SK-N-SH (cell line): ENCODE measurements around the gene NUDT7. TPM values are rescaled to one million over a fixed set of nuclear protein-coding genes. Genes with fewer than 3 reads are reported as not detected.
A peak's percentile ranks its signal among the peaks of the same experiment; 100 is the strongest.

Experiments used
- CTCF ChIA-PET: fragments of 300-600, 350-600 bp; formaldehyde crosslinking; extraction: SDS; loops from one replicate; lab custom pipeline; 2021; lab: Yijun Ruan, JAX
- POLR2A ChIA-PET: fragments of 350-600 bp; sonication (Branson Sonifier 250); formaldehyde crosslinking; extraction: SDS; loops from one replicate; lab custom pipeline; 2020; ENCODE audit warnings: antibody characterized with exemption, inconsistent platforms; lab: Yijun Ruan, JAX
- DNase-seq: peaks from one replicate; pipeline ENCODE4 v3.0.0; 2012
- H2AFZ ChIP-seq: fragments of 200-600 bp; sonication (generic); 2 replicates; pipeline ENCODE4 v1.8.1; 2016; ENCODE audit warnings: antibody characterized with exemption, mild to moderate bottlenecking, low read depth
- H3F3A ChIP-seq: fragments of 200-600 bp; sonication (generic); replicated peaks from 2 replicates; pipeline ENCODE3; 2016; ENCODE audit warnings: antibody characterized with exemption, mild to moderate bottlenecking; ENCODE audit not compliant: insufficient read depth
- H3K27ac ChIP-seq, 2 experiments: fragments of 200-500 bp in 1 of 2; fragments of 200-600 bp in 1 of 2; sonication (Bioruptor generic) in 1 of 2; sonication (generic), shearing (Covaris generic) in 1 of 2; 2 replicates each; pipeline versions ENCODE4 v1.5.1 to v1.6.1; 2014 to 2016; ENCODE audit warnings: low read depth in 2 of 2, inconsistent platforms in 1 of 2, low read length in 1 of 2, mild to moderate bottlenecking in 1 of 2, mixed read lengths in 1 of 2
- H3K27me3 ChIP-seq: fragments of 200-600 bp; sonication (generic), shearing (Covaris generic); 2 replicates; pipeline ENCODE4 v1.6.1; 2016; ENCODE audit warnings: mixed run types; ENCODE audit not compliant: insufficient read depth
- H3K36me3 ChIP-seq, 2 experiments: fragments of 200-500 bp in 1 of 2; fragments of 200-600 bp in 1 of 2; sonication (Bioruptor generic) in 1 of 2; sonication (generic) in 1 of 2; replicated peaks in 1 of 2; 2 replicates each; pipeline versions ENCODE3 to v1.5.1; 2014 to 2016; ENCODE audit warnings: low read length in 1 of 2, mild to moderate bottlenecking in 1 of 2; ENCODE audit not compliant: insufficient read depth in 2 of 2, control insufficient read depth in 1 of 2
- H3K4me1 ChIP-seq, 2 experiments: fragments of 200-500 bp in 1 of 2; fragments of 200-600 bp in 1 of 2; sonication (Bioruptor generic) in 1 of 2; sonication (generic), shearing (Covaris generic) in 1 of 2; 2 replicates each; pipeline versions ENCODE4 v1.5.1 to v1.6.1; 2014 to 2016; ENCODE audit warnings: low read depth in 1 of 2, low read length in 1 of 2, mixed run types in 1 of 2; ENCODE audit not compliant: insufficient read depth in 2 of 2, control insufficient read depth in 1 of 2
- H3K4me2 ChIP-seq: fragments of 200-600 bp; sonication (generic), shearing (Covaris generic); 2 replicates; pipeline ENCODE4 v1.6.1; 2017; ENCODE audit warnings: mixed run types
- H3K4me3 ChIP-seq, 2 experiments: fragments of 200-500 bp in 1 of 2; fragments of 200-600 bp in 1 of 2; sonication (Bioruptor generic) in 1 of 2; sonication (generic), shearing (Covaris generic) in 1 of 2; 2 replicates each; pipeline versions ENCODE4 v1.5.1 to v1.8.1; 2014 to 2016; ENCODE audit warnings: low read depth in 2 of 2, inconsistent platforms in 1 of 2, low read length in 1 of 2, mild to moderate bottlenecking in 1 of 2, mixed read lengths in 1 of 2, moderate library complexity in 1 of 2
- H3K79me2 ChIP-seq: fragments of 200-600 bp; sonication (generic); 2 replicates; pipeline ENCODE4 v1.8.1; 2017; ENCODE audit warnings: mild to moderate bottlenecking; ENCODE audit not compliant: insufficient read depth
- H3K9ac ChIP-seq: fragments of 200-600 bp; sonication (generic); 2 replicates; pipeline ENCODE4 v1.6.1; 2017; ENCODE audit warnings: mixed run types
- H3K9me2 ChIP-seq: fragments of 200-600 bp; sonication (generic); 2 replicates; pipeline ENCODE4 v1.6.1; 2017; ENCODE audit warnings: mixed run types
- H3K9me3 ChIP-seq: fragments of 200-600 bp; sonication (generic); 2 replicates; pipeline ENCODE4 v1.6.1; 2017; ENCODE audit warnings: mixed run types, mild to moderate bottlenecking, moderate library complexity
- H4K20me1 ChIP-seq: fragments of 200-600 bp; sonication (generic); 2 replicates; pipeline ENCODE4 v1.6.1; 2017; ENCODE audit warnings: mild to moderate bottlenecking, mixed run types; ENCODE audit not compliant: insufficient read depth
- CHD2 ChIP-seq: fragments of 150-350 bp; IDR thresholded peaks from 2 replicates; pipeline ENCODE4 v1.6.1; 2018; ENCODE audit warnings: low read length; ENCODE audit not compliant: partially characterized antibody
- EP300 ChIP-seq, 2 experiments: IDR thresholded peaks; 2 replicates each; pipeline versions ENCODE4 v1.4.0 to v1.6.1; 2012; ENCODE audit warnings: borderline replicate concordance in 1 of 2, low read depth in 1 of 2, low read length in 1 of 2
- FOSL2 ChIP-seq: IDR thresholded peaks from 2 replicates; pipeline ENCODE4 v1.4.0; 2012; ENCODE audit warnings: low read depth, mild to moderate bottlenecking, moderate library complexity, borderline replicate concordance
- FOXJ3 ChIP-seq: sonication (generic); formaldehyde crosslinking; IDR thresholded peaks from 2 replicates; pipeline ENCODE4 v1.5.1; 2020; ENCODE audit warnings: mild to moderate bottlenecking, missing genetic modification reagents
- GABPA ChIP-seq: IDR thresholded peaks from 2 replicates; pipeline ENCODE4 v1.4.0; 2012; ENCODE audit warnings: low read depth, mild to moderate bottlenecking
- JUND ChIP-seq: IDR thresholded peaks from 2 replicates; pipeline ENCODE4 v1.4.0; 2012
- MXI1 ChIP-seq: IDR thresholded peaks from 2 replicates; pipeline ENCODE4 v1.6.1; 2012; ENCODE audit warnings: mild to moderate bottlenecking, low read depth, low read length, improper control_type of control experiment
- NFIC ChIP-seq: IDR thresholded peaks from 2 replicates; pipeline ENCODE4 v1.4.0; 2012; ENCODE audit warnings: borderline replicate concordance
- NRF1 ChIP-seq: IDR thresholded peaks from 2 replicates; pipeline ENCODE4 v1.6.1; 2012; ENCODE audit warnings: low read depth, mild to moderate bottlenecking, low read length
- POLR2AphosphoS5 ChIP-seq: IDR thresholded peaks from 2 replicates; pipeline ENCODE4 v1.6.1; 2012; ENCODE audit warnings: low read depth, low read length
- RCOR1 ChIP-seq: fragments of 150-350 bp; IDR thresholded peaks from 2 replicates; pipeline ENCODE4 v1.6.1; 2017; ENCODE audit warnings: antibody characterized with exemption, low read length
- RFX5 ChIP-seq: IDR thresholded peaks from 2 replicates; pipeline ENCODE4 v1.6.1; 2012; ENCODE audit warnings: mild to moderate bottlenecking, improper control_type of control experiment, low read length
- RXRA ChIP-seq: IDR thresholded peaks from 2 replicates; pipeline ENCODE4 v1.4.0; 2012; ENCODE audit warnings: low read depth, mild to moderate bottlenecking, borderline replicate concordance
- TEAD4 ChIP-seq: IDR thresholded peaks from 2 replicates; pipeline ENCODE4 v1.4.0; 2012; ENCODE audit warnings: mild to moderate bottlenecking, borderline replicate concordance; ENCODE audit not compliant: insufficient read depth
- WGBS: methylation state at CpG from one replicate; pipeline ENCODE4 v1.1.6; 2017; ENCODE audit warnings: low lambda C conversion rate; 5-methylcytosine and 5-hydroxymethylcytosine counted together
- polyA plus RNA-seq, 3 experiments: library from polyadenylated mRNA; depleted of rRNA; stranded (reverse); fragments of >200 nt; gene quantifications; 2 replicates each; pipeline ENCODE4 v1.2.3, GENCODE V29; 2012
- TF ChIP-seq, protein P1 (sequence below): IDR thresholded peaks from 2 replicates; pipeline ENCODE4 v1.4.0; 2012; ENCODE audit warnings: low read depth, borderline replicate concordance
- TF ChIP-seq, protein P2 (sequence below): IDR thresholded peaks from 2 replicates; pipeline ENCODE4; 2012
- TF ChIP-seq, protein P3 (sequence below): fragments of 150-350 bp; IDR thresholded peaks from 2 replicates; pipeline ENCODE4 v1.6.1; 2016; ENCODE audit warnings: mild to moderate bottlenecking, low read depth, low read length
- TF ChIP-seq, protein P4 (sequence below): IDR thresholded peaks from 2 replicates; pipeline ENCODE4 v1.4.0; 2012; ENCODE audit warnings: low read depth, borderline replicate concordance
- TF ChIP-seq, protein P5 (sequence below): fragments of 200-600 bp; sonication (generic); IDR thresholded peaks from 2 replicates; pipeline ENCODE4 v1.6.1; 2017; ENCODE audit warnings: antibody characterized with exemption, mild to moderate bottlenecking, moderate library complexity
- TF ChIP-seq, protein P6 (sequence below): IDR thresholded peaks from 2 replicates; pipeline ENCODE4 v1.6.1; 2012; ENCODE audit warnings: mild to moderate bottlenecking, low read depth, low read length, moderate library complexity
- TF ChIP-seq, protein P7 (sequence below): fragments of 150-350 bp; IDR thresholded peaks from 2 replicates; pipeline ENCODE4 v1.6.1; 2017; ENCODE audit warnings: antibody characterized with exemption, low read length, low read depth, borderline replicate concordance
- TF ChIP-seq, protein P8 (sequence below): IDR thresholded peaks from 2 replicates; pipeline ENCODE4 v1.4.0; 2012; ENCODE audit warnings: low read depth

NUDT7 gene
- polyA plus RNA-seq, 1 of the 3 experiments (the other 2 are of a cell fraction) = 11.4 TPM

DNA sequence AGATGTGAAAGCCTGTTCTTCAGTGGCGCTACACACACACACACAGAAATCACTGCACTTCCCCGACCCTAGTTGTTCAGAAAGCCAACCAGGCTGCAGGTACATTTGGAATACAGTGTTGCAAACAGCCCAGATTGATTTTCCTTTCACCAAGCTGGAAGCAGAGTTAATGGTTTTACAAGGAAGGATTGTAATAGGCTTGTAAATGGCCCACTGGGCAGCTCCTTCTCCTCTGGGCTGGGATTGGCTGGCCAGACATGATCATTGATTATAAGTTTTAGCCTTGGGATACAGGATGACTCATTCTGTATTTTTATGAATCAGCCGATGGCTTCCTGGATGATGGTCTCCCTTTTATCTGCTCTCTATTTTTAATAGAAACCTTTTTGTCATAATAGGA is 68.6 kb downstream of the NUDT7 start:
- Histone ChIP-seq H3K4me1 (peaks cover 6 to 12% of the 10 kb centered on the region in 2 experiments; a peak in 3 of 4 replicates), H3F3A (peaks cover 15% of the 10 kb centered on the region), H3K9me3 (no peaks in the 10 kb centered on the region), H3K9ac (no peak overlapping the region), H3K27me3 (no peaks in the 10 kb centered on the region), H3K9me2 (no peaks in the 10 kb centered on the region), H4K20me1 (no peaks in the 10 kb centered on the region), H2AFZ (no peak overlapping the region), H3K4me2 (peak overlapping the region; percentile 84), H3K36me3 (no peaks in the 10 kb centered on the region), H3K79me2 (peaks cover 61% of the 10 kb centered on the region), H3K27ac (peak overlapping the region in 1 of 2 experiments; percentile 35; a peak in 1 of 4 replicates), H3K4me3 (peak overlapping the region in 1 of 2 experiments; percentile 6; a peak in 1 of 4 replicates)
- DNase-seq = no peak
- ChIA-PET CTCF (no interaction called here), POLR2A (no interaction called here)
- no peak for TF ChIP-seq POLR2AphosphoS5
- TF ChIP-seq JUND = peak; percentile 43; the same call in 1 of the 2 replicates
- TF ChIP-seq CHD2 = no peak
- TF ChIP-seq FOXJ3 (CRISPR knock-in tag) = no peak
- TF ChIP-seq, protein P1, sequence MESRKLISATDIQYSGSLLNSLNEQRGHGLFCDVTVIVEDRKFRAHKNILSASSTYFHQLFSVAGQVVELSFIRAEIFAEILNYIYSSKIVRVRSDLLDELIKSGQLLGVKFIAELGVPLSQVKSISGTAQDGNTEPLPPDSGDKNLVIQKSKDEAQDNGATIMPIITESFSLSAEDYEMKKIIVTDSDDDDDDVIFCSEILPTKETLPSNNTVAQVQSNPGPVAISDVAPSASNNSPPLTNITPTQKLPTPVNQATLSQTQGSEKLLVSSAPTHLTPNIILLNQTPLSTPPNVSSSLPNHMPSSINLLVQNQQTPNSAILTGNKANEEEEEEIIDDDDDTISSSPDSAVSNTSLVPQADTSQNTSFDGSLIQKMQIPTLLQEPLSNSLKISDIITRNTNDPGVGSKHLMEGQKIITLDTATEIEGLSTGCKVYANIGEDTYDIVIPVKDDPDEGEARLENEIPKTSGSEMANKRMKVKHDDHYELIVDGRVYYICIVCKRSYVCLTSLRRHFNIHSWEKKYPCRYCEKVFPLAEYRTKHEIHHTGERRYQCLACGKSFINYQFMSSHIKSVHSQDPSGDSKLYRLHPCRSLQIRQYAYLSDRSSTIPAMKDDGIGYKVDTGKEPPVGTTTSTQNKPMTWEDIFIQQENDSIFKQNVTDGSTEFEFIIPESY = no peak
- TF ChIP-seq RXRA = no peak
- no peak for TF ChIP-seq MXI1
- no peak for TF ChIP-seq EP300 (IDR thresholded peaks at IDR 0.05; ENCODE audit: borderline replicate concordance in 1 of 2, low read depth in 1 of 2, low read length in 1 of 2)
- TF ChIP-seq GABPA = no peak
- TF ChIP-seq TEAD4 = no peak
- no peak for TF ChIP-seq RFX5
- TF ChIP-seq, protein P2, sequence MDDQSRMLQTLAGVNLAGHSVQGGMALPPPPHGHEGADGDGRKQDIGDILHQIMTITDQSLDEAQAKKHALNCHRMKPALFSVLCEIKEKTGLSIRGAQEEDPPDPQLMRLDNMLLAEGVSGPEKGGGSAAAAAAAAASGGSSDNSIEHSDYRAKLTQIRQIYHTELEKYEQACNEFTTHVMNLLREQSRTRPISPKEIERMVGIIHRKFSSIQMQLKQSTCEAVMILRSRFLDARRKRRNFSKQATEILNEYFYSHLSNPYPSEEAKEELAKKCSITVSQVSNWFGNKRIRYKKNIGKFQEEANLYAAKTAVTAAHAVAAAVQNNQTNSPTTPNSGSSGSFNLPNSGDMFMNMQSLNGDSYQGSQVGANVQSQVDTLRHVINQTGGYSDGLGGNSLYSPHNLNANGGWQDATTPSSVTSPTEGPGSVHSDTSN = 0 out of 2 replicates have a peak, but pooled peaks have one; percentile 19
- TF ChIP-seq, protein P3, sequence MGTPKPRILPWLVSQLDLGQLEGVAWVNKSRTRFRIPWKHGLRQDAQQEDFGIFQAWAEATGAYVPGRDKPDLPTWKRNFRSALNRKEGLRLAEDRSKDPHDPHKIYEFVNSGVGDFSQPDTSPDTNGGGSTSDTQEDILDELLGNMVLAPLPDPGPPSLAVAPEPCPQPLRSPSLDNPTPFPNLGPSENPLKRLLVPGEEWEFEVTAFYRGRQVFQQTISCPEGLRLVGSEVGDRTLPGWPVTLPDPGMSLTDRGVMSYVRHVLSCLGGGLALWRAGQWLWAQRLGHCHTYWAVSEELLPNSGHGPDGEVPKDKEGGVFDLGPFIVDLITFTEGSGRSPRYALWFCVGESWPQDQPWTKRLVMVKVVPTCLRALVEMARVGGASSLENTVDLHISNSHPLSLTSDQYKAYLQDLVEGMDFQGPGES = no peak
- TF ChIP-seq NFIC = no peak
- no peak for TF ChIP-seq RCOR1
- TF ChIP-seq, protein P4, sequence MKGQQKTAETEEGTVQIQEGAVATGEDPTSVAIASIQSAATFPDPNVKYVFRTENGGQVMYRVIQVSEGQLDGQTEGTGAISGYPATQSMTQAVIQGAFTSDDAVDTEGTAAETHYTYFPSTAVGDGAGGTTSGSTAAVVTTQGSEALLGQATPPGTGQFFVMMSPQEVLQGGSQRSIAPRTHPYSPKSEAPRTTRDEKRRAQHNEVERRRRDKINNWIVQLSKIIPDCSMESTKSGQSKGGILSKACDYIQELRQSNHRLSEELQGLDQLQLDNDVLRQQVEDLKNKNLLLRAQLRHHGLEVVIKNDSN = no peak
- TF ChIP-seq, protein P5, sequence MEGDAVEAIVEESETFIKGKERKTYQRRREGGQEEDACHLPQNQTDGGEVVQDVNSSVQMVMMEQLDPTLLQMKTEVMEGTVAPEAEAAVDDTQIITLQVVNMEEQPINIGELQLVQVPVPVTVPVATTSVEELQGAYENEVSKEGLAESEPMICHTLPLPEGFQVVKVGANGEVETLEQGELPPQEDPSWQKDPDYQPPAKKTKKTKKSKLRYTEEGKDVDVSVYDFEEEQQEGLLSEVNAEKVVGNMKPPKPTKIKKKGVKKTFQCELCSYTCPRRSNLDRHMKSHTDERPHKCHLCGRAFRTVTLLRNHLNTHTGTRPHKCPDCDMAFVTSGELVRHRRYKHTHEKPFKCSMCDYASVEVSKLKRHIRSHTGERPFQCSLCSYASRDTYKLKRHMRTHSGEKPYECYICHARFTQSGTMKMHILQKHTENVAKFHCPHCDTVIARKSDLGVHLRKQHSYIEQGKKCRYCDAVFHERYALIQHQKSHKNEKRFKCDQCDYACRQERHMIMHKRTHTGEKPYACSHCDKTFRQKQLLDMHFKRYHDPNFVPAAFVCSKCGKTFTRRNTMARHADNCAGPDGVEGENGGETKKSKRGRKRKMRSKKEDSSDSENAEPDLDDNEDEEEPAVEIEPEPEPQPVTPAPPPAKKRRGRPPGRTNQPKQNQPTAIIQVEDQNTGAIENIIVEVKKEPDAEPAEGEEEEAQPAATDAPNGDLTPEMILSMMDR = no peak
- TF ChIP-seq, protein P6, sequence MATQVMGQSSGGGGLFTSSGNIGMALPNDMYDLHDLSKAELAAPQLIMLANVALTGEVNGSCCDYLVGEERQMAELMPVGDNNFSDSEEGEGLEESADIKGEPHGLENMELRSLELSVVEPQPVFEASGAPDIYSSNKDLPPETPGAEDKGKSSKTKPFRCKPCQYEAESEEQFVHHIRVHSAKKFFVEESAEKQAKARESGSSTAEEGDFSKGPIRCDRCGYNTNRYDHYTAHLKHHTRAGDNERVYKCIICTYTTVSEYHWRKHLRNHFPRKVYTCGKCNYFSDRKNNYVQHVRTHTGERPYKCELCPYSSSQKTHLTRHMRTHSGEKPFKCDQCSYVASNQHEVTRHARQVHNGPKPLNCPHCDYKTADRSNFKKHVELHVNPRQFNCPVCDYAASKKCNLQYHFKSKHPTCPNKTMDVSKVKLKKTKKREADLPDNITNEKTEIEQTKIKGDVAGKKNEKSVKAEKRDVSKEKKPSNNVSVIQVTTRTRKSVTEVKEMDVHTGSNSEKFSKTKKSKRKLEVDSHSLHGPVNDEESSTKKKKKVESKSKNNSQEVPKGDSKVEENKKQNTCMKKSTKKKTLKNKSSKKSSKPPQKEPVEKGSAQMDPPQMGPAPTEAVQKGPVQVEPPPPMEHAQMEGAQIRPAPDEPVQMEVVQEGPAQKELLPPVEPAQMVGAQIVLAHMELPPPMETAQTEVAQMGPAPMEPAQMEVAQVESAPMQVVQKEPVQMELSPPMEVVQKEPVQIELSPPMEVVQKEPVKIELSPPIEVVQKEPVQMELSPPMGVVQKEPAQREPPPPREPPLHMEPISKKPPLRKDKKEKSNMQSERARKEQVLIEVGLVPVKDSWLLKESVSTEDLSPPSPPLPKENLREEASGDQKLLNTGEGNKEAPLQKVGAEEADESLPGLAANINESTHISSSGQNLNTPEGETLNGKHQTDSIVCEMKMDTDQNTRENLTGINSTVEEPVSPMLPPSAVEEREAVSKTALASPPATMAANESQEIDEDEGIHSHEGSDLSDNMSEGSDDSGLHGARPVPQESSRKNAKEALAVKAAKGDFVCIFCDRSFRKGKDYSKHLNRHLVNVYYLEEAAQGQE = no peak
- TF ChIP-seq, protein P7, sequence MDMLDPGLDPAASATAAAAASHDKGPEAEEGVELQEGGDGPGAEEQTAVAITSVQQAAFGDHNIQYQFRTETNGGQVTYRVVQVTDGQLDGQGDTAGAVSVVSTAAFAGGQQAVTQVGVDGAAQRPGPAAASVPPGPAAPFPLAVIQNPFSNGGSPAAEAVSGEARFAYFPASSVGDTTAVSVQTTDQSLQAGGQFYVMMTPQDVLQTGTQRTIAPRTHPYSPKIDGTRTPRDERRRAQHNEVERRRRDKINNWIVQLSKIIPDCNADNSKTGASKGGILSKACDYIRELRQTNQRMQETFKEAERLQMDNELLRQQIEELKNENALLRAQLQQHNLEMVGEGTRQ = no peak
- peak; percentile 68 for TF ChIP-seq FOSL2
- no peak for TF ChIP-seq NRF1
- TF ChIP-seq, protein P8, sequence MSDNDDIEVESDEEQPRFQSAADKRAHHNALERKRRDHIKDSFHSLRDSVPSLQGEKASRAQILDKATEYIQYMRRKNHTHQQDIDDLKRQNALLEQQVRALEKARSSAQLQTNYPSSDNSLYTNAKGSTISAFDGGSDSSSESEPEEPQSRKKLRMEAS = no peak
- 37% methylated on average over 3 of the region's 3 CpGs for WGBS
